Measurements from ENCODE around the gene MRPL17.
A peak's percentile ranks its signal among the peaks of the same experiment; 100 is the strongest.

MRPL17 gene

DNA sequence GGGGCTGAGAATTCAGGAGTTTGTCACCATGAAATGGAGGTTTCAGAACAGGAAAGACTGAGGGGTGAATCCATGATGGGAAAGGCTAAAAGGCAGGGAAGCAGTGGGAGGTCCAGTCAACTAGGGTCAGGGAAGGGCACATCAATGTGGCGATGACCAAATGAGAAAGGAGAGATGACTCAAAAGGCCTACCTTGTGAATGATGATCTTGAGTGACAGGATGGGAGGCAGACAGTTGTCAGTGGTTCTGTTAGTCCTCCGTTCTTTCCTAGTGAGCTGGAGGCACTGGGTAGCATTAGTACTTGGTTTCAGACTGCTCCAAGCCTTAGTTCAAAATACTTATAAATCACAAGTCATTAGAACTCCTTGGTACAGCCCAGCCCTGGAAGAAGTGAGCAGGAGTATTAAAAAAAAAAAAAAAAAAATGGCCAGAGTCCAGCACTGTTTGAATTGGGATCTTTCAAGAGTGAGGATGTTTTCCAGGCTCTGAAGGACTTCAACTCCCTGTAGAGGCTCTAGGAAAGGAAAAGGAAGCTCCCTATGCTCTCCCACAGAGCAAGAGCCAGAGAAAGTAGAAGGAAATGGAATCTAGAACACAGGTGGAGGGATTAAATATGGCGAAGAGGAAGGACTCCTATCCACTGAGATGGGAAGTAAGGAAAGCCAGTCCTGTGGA is 19.2 kb downstream of the MRPL17 start:
- DNase-seq (ENCODE audit: low spot score): no peak
- in situ Hi-C loops (cut with MboI; ENCODE audit: low sequenced_read_pairs, unreplicated experiment): no loop called here
- TF ChIP-seq, protein P1, sequence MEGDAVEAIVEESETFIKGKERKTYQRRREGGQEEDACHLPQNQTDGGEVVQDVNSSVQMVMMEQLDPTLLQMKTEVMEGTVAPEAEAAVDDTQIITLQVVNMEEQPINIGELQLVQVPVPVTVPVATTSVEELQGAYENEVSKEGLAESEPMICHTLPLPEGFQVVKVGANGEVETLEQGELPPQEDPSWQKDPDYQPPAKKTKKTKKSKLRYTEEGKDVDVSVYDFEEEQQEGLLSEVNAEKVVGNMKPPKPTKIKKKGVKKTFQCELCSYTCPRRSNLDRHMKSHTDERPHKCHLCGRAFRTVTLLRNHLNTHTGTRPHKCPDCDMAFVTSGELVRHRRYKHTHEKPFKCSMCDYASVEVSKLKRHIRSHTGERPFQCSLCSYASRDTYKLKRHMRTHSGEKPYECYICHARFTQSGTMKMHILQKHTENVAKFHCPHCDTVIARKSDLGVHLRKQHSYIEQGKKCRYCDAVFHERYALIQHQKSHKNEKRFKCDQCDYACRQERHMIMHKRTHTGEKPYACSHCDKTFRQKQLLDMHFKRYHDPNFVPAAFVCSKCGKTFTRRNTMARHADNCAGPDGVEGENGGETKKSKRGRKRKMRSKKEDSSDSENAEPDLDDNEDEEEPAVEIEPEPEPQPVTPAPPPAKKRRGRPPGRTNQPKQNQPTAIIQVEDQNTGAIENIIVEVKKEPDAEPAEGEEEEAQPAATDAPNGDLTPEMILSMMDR (IDR thresholded peaks at IDR 0.05; ENCODE audit: borderline replicate concordance, control extremely low read depth, extremely low read depth, insufficient read depth, missing control alignments): no peak

DNA sequence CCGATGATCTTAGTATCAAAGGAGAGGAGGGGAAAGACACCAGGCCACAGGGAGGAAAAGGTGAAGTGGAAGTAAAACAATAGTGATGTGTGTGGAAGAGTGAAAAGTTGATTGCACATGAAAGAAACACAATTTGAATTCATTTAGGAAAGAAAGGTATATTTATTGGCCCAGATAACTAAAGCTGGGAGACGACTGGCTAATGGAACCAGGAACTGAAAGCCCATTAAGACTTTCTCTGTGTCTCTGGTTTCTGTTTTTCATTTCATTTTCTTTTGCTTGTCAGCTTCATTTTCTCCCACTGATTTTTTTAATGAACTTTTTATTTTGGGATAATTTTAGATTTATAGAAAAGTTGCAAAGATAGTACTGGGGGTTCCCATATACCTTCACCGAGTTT is 22.4 kb downstream of the MRPL17 start:
- in situ Hi-C loops (cut with MboI; ENCODE audit: low sequenced_read_pairs, unreplicated experiment): no loop called here
- TF ChIP-seq, protein P1 (IDR thresholded peaks at IDR 0.05; ENCODE audit: borderline replicate concordance, control extremely low read depth, extremely low read depth, insufficient read depth, missing control alignments): no peak
- DNase-seq (ENCODE audit: low spot score): peak; percentile 40

DNA sequence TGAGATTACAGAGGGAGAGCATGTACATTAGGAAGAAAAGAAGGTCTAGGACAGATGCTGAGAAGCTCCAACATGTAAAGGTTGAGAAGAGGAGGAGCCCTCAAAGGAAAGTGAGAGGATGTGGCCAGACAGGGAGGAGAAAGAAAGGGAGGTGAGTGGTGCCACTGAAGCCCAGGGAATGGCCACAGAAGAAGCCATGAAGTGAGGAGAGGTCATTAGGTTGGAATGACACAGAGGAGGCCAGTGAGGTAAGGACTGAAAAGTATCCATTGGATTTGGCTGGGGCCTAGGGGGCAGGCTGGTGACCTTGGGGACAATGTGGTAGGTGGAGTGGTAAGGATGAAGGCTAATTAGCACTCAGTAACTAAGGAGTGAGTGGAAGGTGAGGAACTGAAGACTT is 24.5 kb downstream of the MRPL17 start:
- no peak for DNase-seq (ENCODE audit: low spot score)
- in situ Hi-C loops (cut with MboI; ENCODE audit: low sequenced_read_pairs, unreplicated experiment): no loop called here
- TF ChIP-seq, protein P1 (IDR thresholded peaks at IDR 0.05; ENCODE audit: borderline replicate concordance, control extremely low read depth, extremely low read depth, insufficient read depth, missing control alignments): no peak

DNA sequence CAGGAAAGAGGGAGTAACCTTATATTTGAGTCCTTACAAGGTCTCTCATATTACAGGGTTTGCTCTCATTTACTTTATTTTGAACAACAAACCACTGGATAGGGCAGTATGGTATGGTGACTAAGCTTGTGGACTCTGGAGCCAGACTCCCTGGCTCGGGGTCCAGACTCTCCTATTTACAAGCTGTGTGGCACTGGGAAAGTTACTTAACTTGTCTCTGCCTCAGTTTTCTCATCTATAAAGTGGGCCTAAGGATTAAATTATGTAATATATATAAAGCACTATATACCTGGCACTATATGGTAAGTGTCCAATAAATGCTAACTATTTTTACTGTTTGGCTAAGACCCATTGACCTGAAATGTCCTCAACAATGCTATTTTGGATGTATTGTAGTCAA is 25.8 kb downstream of the MRPL17 start:
- DNase-seq (ENCODE audit: low spot score): no peak
- in situ Hi-C loops (cut with MboI; ENCODE audit: low sequenced_read_pairs, unreplicated experiment): no loop called here
- TF ChIP-seq, protein P1 (IDR thresholded peaks at IDR 0.05; ENCODE audit: borderline replicate concordance, control extremely low read depth, extremely low read depth, insufficient read depth, missing control alignments): no peak

DNA sequence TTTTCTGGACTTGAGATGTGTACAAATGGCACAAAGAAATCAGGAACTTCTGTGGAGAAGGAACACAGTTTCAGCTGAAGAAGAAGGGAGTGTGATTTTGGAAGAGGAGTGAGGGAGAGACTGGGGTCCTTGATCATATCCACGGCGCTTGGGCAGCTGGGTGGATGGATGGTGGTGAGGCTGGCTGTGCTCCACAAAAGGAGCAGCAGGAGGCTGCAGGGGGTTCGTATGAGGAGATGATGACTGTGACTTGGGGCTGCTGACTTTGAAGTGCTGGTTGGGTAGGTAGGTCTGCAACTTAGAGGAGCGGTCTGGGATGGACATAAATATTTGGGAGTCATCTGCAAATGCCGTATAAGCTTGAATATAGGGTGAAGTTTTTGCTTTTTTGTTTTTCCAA is 26.2 kb downstream of the MRPL17 start:
- TF ChIP-seq, protein P1 (IDR thresholded peaks at IDR 0.05; ENCODE audit: borderline replicate concordance, control extremely low read depth, extremely low read depth, insufficient read depth, missing control alignments): no peak
- in situ Hi-C loops (cut with MboI; ENCODE audit: low sequenced_read_pairs, unreplicated experiment): no loop called here
- no peak for DNase-seq (ENCODE audit: low spot score)

DNA sequence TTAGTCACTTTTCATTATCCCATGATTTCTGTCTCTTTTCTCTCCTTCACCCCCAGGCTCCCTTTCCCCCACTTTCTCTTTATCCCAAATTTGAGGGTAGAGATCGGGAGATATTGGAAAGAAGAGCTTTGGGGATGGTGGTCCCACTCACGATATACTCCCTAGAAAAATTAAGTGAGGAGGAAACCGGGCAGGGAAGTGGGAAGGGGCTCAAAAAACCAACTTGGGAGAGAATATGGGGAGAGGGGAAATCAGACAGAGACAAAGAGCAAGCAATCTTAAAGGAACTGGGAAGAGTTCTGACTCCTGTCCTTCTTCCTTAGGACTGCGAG is 26.6 kb downstream of the MRPL17 start:
- TF ChIP-seq, protein P1 (IDR thresholded peaks at IDR 0.05; ENCODE audit: borderline replicate concordance, control extremely low read depth, extremely low read depth, insufficient read depth, missing control alignments): no peak
- in situ Hi-C loops (cut with MboI; ENCODE audit: low sequenced_read_pairs, unreplicated experiment): no loop called here
- no peak for DNase-seq (ENCODE audit: low spot score)

All from GM13976 (cell line).